HG02759 (cell line): ENCODE results near the gene MYH13.
"Not testable (repeated sequence)": the region's sequence is repeated elsewhere in the genome, so short reads cannot be mapped to it uniquely, and the experiment has no call there.

ENCODE experiments used
- ATAC-seq: cut with Tn5 transposase; IDR thresholded peaks from one replicate; pipeline ENCODE4 v1.9.1; 2021; ENCODE audit warnings: mild to moderate bottlenecking, moderate library complexity; ENCODE audit not compliant: unreplicated experiment

The MYH13 gene

GRCh38 chr17:10306585-10306984 is 66.2 kb downstream of the MYH13 start:
- ATAC-seq: no peak

- no peak for ATAC-seq
These were observed 67.4 kb downstream of the MYH13 start for GRCh38 chr17:10305398-10305797.

GRCh38 chr17:10304758-10305300 is 68.0 kb downstream of the MYH13 start:
- no peak for ATAC-seq

GRCh38 chr17:10297691-10298090 is 75.1 kb downstream of the MYH13 start:
- no peak for ATAC-seq

GRCh38 chr17:10295728-10296343 is 77.0 kb downstream of the MYH13 start:
- peak; percentile 54 for ATAC-seq

GRCh38 chr17:10294180-10294579 is 78.6 kb downstream of the MYH13 start:
- ATAC-seq: no peak

GRCh38 chr17:10292057-10292937 is 80.5 kb downstream of the MYH13 start:
- ATAC-seq: peak; percentile 74

GRCh38 chr17:10291576-10291975 is 81.2 kb downstream of the MYH13 start:
- not testable (repeated sequence) for ATAC-seq

GRCh38 chr17:10290041-10290440 is 82.8 kb downstream of the MYH13 start:
- no peak for ATAC-seq

GRCh38 chr17:10286324-10286723 is 86.5 kb downstream of the MYH13 start:
- ATAC-seq: no peak

GRCh38 chr17:10285896-10286295 is 86.9 kb downstream of the MYH13 start:
- no peak for ATAC-seq

GRCh38 chr17:10280068-10280467 is 92.7 kb downstream of the MYH13 start:
- no peak for ATAC-seq

- no peak for ATAC-seq
These were observed 94.6 kb downstream of the MYH13 start for GRCh38 chr17:10278218-10278617.

- ATAC-seq: no peak
These were observed 96.4 kb downstream of the MYH13 start for GRCh38 chr17:10276436-10276835.

GRCh38 chr17:10275418-10275817 is 97.4 kb downstream of the MYH13 start:
- no peak for ATAC-seq

- no peak for ATAC-seq
These were observed 101.7 kb downstream of the MYH13 start for GRCh38 chr17:10271106-10271562.

GRCh38 chr17:10270258-10270657 is 102.5 kb downstream of the MYH13 start:
- ATAC-seq: no peak

- no peak for ATAC-seq
These were observed 104.8 kb downstream of the MYH13 start for GRCh38 chr17:10268005-10268404.

- peak; percentile 55 for ATAC-seq
These were observed 106.4 kb downstream of the MYH13 start for GRCh38 chr17:10266296-10266876.

GRCh38 chr17:10265100-10265810 is 107.6 kb downstream of the MYH13 start:
- peak; percentile 57 for ATAC-seq

GRCh38 chr17:10264051-10264450 is 108.8 kb downstream of the MYH13 start:
- no peak for ATAC-seq
